HS-5 (cell line): ENCODE data around the gene SIL1.
"Not testable (repeated sequence)": the region's sequence is repeated elsewhere in the genome, so short reads cannot be mapped to it uniquely, and the experiment has no call there.

Experiments used
- DNase-seq: peaks from one replicate; pipeline ENCODE4 v3.0.0-alpha.2; 2012; ENCODE audit warnings: low read depth

Gene SIL1

GRCh38 chr5:139068060-139068459 is 130.1 kb downstream of the SIL1 start:
- no peak for DNase-seq

DNA sequence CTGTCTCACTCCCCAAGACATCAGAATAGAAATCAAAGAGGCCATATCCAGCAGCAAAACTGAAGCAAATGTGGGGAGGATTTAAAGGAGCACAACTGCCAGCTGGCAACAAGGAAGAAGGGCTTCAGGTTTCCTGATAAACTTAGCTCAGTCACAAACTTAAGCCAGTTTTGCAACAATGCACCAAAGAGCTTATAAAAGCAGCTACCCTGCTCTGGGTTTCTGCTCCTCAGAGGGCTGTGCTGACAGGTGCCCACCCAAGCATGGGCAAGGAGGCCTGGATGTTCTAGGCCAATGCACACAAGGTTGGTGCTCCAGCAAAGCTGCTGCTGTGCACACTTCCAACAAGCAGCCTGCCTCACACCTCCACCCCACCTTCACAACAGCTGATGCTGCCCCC is 132.9 kb downstream of the SIL1 start:
- no peak for DNase-seq

DNA sequence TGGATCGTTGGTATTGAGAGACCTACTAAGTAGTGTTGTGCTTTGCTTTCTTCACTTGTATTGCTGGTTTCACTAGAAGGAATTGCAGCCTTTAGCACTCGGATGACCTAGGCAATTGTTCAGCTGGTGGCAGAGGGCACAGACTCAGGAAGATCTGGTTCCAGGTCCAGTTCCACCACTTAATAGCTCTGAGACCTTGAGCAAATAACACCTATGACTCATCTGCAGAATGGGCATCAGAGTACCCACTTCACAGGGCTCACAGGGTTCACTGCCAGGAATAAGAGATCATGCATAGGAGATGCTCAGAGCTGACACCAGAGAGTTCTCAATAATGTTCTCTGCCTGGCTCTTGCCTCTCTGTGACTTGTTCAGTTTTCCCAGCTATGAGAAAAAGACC is 133.6 kb downstream of the SIL1 start:
- DNase-seq = no peak

DNA sequence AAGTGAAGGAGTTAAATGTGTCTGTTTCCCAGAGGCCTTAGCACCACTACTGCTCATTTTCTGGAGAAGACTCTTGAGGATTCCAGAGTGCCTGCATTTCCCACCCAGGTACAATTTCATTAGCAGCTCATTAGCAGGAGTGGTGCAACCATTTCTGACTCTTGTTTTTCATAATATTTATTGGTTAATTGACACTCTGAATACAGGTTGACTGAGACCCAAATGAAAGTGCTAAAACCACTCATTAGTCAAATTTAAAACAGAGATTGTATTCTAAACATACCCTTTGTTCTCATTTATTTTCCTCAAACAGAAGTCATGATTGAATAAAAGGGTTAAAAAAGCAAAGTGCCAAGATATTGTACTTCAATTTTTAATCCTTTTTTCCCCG is 134.5 kb downstream of the SIL1 start:
- DNase-seq = no peak

GRCh38 chr5:139062910-139063663 is 135.1 kb downstream of the SIL1 start:
- DNase-seq = no peak

GRCh38 chr5:139061856-139062255 is 136.3 kb downstream of the SIL1 start:
- DNase-seq = no peak

DNA sequence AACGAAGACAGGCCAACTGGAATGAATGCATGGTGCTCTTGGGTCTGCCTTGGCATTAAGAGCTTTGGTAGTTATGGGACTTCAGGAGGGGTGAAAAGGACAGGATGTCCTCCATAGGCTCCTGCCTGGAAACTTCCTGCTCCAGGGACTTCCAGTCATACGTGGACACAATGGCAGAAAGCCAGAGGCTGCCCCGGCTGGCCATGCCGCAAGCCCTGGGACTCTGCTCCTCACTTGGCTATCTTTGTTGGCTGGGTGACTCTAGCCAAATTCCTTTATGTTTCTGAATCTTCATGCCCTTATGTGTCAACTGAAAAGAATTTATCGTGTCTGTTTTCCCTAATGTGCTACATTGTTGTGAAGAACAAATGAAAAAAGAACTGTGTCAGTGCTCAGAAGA is 136.9 kb downstream of the SIL1 start:
- DNase-seq = peak; percentile 49

- no peak for DNase-seq
Observed at GRCh38 chr5:139058121-139058520, 140.0 kb downstream of the SIL1 start.

DNA sequence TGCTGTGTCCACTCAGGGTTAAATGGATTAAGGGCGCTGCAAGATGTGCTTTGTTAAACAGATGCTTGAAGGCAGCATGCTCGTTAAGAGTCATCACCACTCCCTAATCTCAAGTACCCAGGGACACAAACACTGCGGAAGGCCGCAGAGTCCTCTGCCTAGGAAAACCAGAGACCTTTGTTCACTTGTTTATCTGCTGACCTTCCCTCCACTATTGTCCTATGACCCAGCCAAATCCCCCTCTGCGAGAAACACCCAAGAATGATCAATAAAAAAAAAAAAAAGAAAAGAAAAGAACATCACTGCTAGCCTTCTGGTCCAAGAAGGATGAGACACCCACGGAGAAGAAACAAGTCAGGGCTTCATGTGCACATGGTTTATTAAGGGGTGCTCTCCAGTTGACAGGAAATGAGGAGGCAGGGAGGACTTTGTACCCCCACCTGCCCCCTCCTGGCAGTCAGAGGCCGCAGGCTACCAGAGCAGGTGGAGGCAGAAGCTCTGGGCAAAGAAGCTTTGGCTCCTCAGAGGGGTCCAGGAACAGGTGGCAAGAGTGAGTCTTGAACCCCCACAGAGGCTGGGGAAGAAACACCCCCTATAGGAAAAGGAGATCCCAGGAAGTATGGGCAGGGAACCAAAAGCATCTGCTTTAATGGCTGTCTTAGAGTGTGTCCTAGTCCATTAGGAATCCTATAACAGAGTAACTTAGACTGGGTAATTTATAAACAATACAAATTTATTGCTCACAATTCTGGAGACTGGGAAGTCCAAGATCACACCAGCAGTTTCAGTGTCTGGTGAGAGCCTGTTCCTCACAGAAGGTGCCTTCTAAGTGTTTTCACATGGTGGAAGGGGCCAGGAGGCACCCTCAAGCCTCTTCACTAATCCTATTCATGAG is 140.9 kb downstream of the SIL1 start:
- not testable (repeated sequence) for DNase-seq

DNA sequence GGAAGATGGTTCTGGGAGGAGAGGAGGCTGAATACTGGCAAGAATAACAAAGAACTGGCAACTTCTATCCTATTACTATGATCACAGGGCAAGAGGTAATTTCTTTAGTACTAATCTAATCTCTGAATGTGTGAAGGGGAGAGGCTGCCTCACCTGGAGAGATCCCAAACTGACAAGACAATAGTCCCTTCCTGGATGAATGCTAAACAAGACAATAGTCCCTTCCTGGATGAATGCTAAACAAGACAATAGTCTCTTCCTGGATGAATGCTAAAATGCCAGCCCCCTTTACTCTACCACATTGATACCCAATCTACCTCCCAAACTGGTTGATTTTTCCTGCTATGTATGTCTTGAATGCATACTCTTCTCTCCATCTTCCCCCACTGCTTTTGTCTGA is 145.2 kb downstream of the SIL1 start:
- no peak for DNase-seq

GRCh38 chr5:139051392-139051791 is 146.8 kb downstream of the SIL1 start:
- DNase-seq = no peak

DNA sequence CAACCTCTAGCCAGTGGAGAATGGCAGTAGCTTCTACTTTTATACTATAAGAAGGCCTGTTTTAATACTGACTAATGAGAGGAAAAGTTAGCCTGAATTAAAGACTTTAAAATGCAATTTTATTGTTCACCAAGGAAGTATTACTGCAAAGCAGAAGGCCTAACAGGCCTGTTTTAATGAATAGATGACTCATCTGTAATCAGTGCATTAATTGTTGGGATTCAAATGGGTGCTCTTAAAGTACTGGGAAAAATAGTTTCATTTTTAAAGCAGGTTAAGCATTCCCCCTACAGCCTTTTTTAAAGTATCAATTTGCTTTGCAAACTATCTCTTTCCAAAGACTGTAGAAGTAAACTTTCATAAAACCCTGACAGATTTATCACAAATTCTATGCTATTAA is 147.7 kb downstream of the SIL1 start:
- no peak for DNase-seq

- no peak for DNase-seq
Observed at GRCh38 chr5:139049780-139050179, 148.4 kb downstream of the SIL1 start.

DNA sequence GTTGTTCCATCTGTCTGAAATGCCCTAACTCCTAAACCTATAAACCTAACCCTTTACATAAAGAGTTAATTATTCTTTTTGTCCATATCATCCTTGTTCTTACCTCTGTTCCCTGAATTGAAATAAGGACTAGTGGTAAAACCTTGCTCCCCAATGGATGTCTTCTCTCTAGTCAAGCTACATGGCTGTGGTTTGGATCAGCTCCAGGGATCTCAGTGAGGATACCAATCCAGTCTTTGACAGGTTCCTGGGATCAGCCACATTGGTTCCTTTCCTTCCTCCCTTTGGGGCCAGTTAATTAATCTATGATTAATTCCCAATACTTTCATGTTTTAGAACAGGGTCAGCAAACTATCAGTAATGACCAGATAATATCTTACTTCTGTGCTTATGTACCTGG is 151.6 kb downstream of the SIL1 start:
- DNase-seq = no peak

GRCh38 chr5:139043157-139043905 is 154.8 kb downstream of the SIL1 start:
- DNase-seq = no peak

- DNase-seq = no peak
Observed at GRCh38 chr5:139040081-139040480, 158.1 kb downstream of the SIL1 start.

GRCh38 chr5:139038613-139039305 is 159.4 kb downstream of the SIL1 start:
- no peak for DNase-seq

DNA sequence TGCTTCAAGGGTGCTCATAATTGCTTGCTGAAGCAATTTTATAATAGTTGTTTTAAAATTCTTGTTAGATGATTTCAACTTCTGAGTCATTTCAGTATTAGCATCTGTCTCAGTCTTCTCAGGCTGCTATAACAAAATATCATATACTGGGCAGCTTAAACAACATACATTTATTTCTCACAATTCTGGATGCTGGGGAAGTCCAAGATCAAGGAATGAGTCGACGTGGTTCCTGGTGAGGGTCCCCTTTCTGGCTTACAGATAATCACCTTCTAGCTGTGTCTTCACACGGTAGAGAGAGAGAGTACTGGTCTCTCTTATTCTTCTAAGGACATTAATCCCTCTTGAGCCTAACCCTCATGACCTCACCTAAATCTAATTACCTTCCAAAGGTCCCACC is 160.4 kb downstream of the SIL1 start:
- no peak for DNase-seq

DNA sequence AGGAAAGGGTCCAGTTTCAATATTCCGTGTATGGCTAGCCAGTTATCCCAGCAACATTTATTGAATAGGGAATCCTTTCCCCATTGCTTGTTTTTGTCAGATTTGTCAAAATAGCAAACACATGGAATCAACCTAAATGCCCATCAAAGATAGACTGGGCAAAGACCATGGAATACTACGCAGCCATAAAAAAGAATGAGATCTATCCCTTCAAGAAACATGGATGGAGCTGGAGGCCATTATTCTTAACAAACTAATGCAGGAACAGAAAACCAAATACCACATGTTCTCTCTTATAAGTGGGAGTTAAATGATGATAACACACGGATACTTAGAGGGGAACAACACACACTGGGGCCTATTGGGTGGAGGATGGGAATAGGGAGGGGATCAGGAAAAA is 161.8 kb downstream of the SIL1 start:
- not testable (repeated sequence) for DNase-seq

GRCh38 chr5:139027150-139027549 is 171.0 kb downstream of the SIL1 start:
- no peak for DNase-seq

GRCh38 chr5:139025651-139026050 is 172.5 kb downstream of the SIL1 start:
- DNase-seq = no peak

- no peak for DNase-seq
Observed at GRCh38 chr5:139023286-139023685, 174.9 kb downstream of the SIL1 start.
